K562 (cell line): ENCODE results near the gene F13B. TPM values are rescaled to one million over a fixed set of nuclear protein-coding genes. Genes with fewer than 3 reads are reported as not detected.

ENCODE experiments used
- ATAC-seq: fragments of 200-7000 bp; cut with Tn5 transposase; 3 replicates; pipeline ENCODE4 v1.9.1; 2020; ENCODE audit warnings: moderate library complexity
- BruUV-seq: library from RNA; stranded (reverse); fragments of 400-500 nt; replicated peaks from 2 replicates; lab custom pipeline; 2021; lab: Mats Ljungman, UMichigan
- CTCF ChIA-PET: fragments of 300-600 bp; formaldehyde crosslinking; extraction: SDS; loops from one replicate; lab custom pipeline; 2021; ENCODE audit warnings: low intra/inter-chr PET ratio; lab: Yijun Ruan, JAX
- POLR2A ChIA-PET: fragments of 300-600, 350-650 bp; sonication (Branson Sonifier 250); formaldehyde crosslinking; extraction: SDS; loops from one replicate; lab custom pipeline; 2021; ENCODE audit warnings: antibody characterized with exemption, inconsistent platforms; lab: Yijun Ruan, JAX
- DNase-seq, 4 experiments: peaks; one replicate each; pipeline versions ENCODE4 v3.0.0 to v3.0.0-alpha.2; 2011 to 2018; ENCODE audit warnings: low spot score in 3 of 4, mixed read lengths in 3 of 4; ENCODE audit errors: extremely low read depth in 1 of 4
- FAIRE-seq: peaks from 2 replicates; lab custom pipeline; 2011; peaks lifted over from hg19 to GRCh38; lab: Jason Lieb, UNC
- H2AFZ ChIP-seq: 2 replicates; pipeline ENCODE4 v1.6.0; 2011; ENCODE audit warnings: low read depth, low read length, control low read depth, inconsistent platforms
- H3K27ac ChIP-seq: fragments of 200-600 bp; 3 replicates; pipeline ENCODE4 v1.8.0; 2011; ENCODE audit warnings: low read depth, mild to moderate bottlenecking, control low read depth, inconsistent platforms, low read length, moderate library complexity, mixed read lengths; ENCODE audit errors: extremely low read depth
- H3K27me3 ChIP-seq, 2 experiments: fragments of 300-600 bp in 1 of 2; 2 replicates in 1 of 2; 3 replicates in 1 of 2; pipeline versions ENCODE4 v1.6.0 to v1.8.0; 2011; ENCODE audit warnings: inconsistent platforms in 2 of 2, low read length in 2 of 2, mild to moderate bottlenecking in 1 of 2, mixed read lengths in 1 of 2, moderate library complexity in 1 of 2; ENCODE audit not compliant: control insufficient read depth in 2 of 2, insufficient read depth in 2 of 2
- H3K36me3 ChIP-seq: fragments of 300-600 bp; 3 replicates; pipeline ENCODE4 v1.8.0; 2011; ENCODE audit warnings: mild to moderate bottlenecking, low read length, inconsistent platforms; ENCODE audit not compliant: control insufficient read depth, insufficient read depth
- H3K4me1 ChIP-seq, 2 experiments: fragments of 200-600 bp in 1 of 2; replicated peaks in 1 of 2; 2 replicates in 1 of 2; 3 replicates in 1 of 2; pipeline versions ENCODE4 v1.5.1 to v1.8.0; 2011; ENCODE audit warnings: inconsistent platforms in 2 of 2, low read length in 2 of 2, mild to moderate bottlenecking in 1 of 2, mixed read lengths in 1 of 2, moderate library complexity in 1 of 2; ENCODE audit not compliant: control insufficient read depth in 2 of 2, insufficient read depth in 2 of 2
- H3K4me2 ChIP-seq: 2 replicates; pipeline ENCODE4 v1.6.1; 2011; ENCODE audit warnings: low read length, control low read depth, inconsistent platforms, mixed read lengths; ENCODE audit not compliant: insufficient read depth
- H3K4me3 ChIP-seq: fragments of 200-600 bp; sonication (generic), shearing (Covaris generic); 2 replicates; pipeline ENCODE4 v1.5.1; 2016; ENCODE audit warnings: control low read depth, inconsistent platforms
- H3K79me2 ChIP-seq: fragments of 200-600 bp; 3 replicates; pipeline ENCODE4 v1.8.0; 2011; ENCODE audit warnings: low read length, inconsistent platforms; ENCODE audit not compliant: control insufficient read depth, insufficient read depth
- H3K9ac ChIP-seq, 2 experiments: 2 replicates each; pipeline versions ENCODE4 v1.6.0 to v1.6.1; 2011; ENCODE audit warnings: low read depth in 2 of 2, low read length in 2 of 2, control low read depth in 1 of 2, inconsistent platforms in 1 of 2, mild to moderate bottlenecking in 1 of 2, mixed read lengths in 1 of 2; ENCODE audit not compliant: insufficient read depth in 1 of 2
- H3K9me1 ChIP-seq: one replicate; pipeline ENCODE4 v1.6.0; 2011; ENCODE audit warnings: inconsistent platforms, mild to moderate bottlenecking, low read length, moderate library complexity; ENCODE audit not compliant: control insufficient read depth, insufficient read depth
- H3K9me3 ChIP-seq: replicated peaks from 2 replicates; pipeline ENCODE4 v1.5.1; 2011; ENCODE audit warnings: low read depth, low read length, inconsistent platforms; ENCODE audit not compliant: control insufficient read depth, insufficient read depth
- H4K20me1 ChIP-seq: replicated peaks from 2 replicates; pipeline ENCODE4 v1.6.1; 2011; ENCODE audit warnings: low read length, inconsistent platforms, mixed read lengths; ENCODE audit not compliant: control insufficient read depth, insufficient read depth
- CBFB ChIP-seq: sonication (generic); formaldehyde crosslinking; IDR thresholded peaks from 2 replicates; pipeline ENCODE4 v1.4.0; 2020; ENCODE audit warnings: mild to moderate bottlenecking, missing genetic modification reagents
- CEBPB ChIP-seq: fragments of 450-650 bp; IDR thresholded peaks from 2 replicates; pipeline ENCODE4 v1.6.1; 2016; ENCODE audit warnings: missing genetic modification characterization, missing compliant biosample characterization
- DIDO1 ChIP-seq: fragments of 450-650 bp; IDR thresholded peaks from 2 replicates; pipeline ENCODE4 v1.6.1; 2016; ENCODE audit warnings: low read depth, missing biosample characterization, missing genetic modification characterization
- E2F3 ChIP-seq: fragments of 250-450 bp; sonication (Bioruptor Pico); IDR thresholded peaks from 2 replicates; pipeline ENCODE4 v1.4.0; 2020; ENCODE audit warnings: mild to moderate bottlenecking
- EP300 ChIP-seq: IDR thresholded peaks from 2 replicates; pipeline ENCODE4 v1.6.1; 2012; ENCODE audit warnings: low read length, improper control_type of control experiment
- FUS ChIP-seq: fragments of 200-400 bp; formaldehyde crosslinking; optimal IDR thresholded peaks from 2 replicates; pipeline ENCODE3; 2017; ENCODE audit warnings: low read depth, low read length
- HEY1 ChIP-seq: fragments of 250-450 bp; sonication (Bioruptor Pico); IDR thresholded peaks from 2 replicates; pipeline ENCODE4 v1.5.0; 2020; ENCODE audit warnings: mild to moderate bottlenecking, moderate library complexity, borderline replicate concordance
- ILF3 ChIP-seq: fragments of 450-650 bp; IDR thresholded peaks from 2 replicates; pipeline ENCODE4 v1.6.1; 2018; ENCODE audit warnings: antibody characterized with exemption, mild to moderate bottlenecking, moderate library complexity, borderline replicate concordance
- MCM2 ChIP-seq: fragments of 450-650 bp; IDR thresholded peaks from 2 replicates; pipeline ENCODE4 v1.6.1; 2017; ENCODE audit warnings: low read depth, mild to moderate bottlenecking
- PATZ1 ChIP-seq: fragments of 250-450 bp; sonication (Bioruptor Pico); IDR thresholded peaks from 2 replicates; pipeline ENCODE4 v1.5.0; 2020; ENCODE audit warnings: mild to moderate bottlenecking, borderline replicate concordance
- PCBP1 ChIP-seq: fragments of 200-400 bp; formaldehyde crosslinking; IDR thresholded peaks from 2 replicates; pipeline ENCODE4 v1.6.1; 2018; ENCODE audit warnings: mild to moderate bottlenecking, low read depth, low read length; ENCODE audit not compliant: poor library complexity, severe bottlenecking
- PHB ChIP-seq: fragments of 250-450 bp; sonication (Bioruptor Pico); IDR thresholded peaks from 2 replicates; pipeline ENCODE4 v1.5.0; 2021
- SIRT6 ChIP-seq: IDR thresholded peaks from one replicate; pipeline ENCODE4 v1.6.1; 2012; ENCODE audit warnings: low read depth, mild to moderate bottlenecking, control low read depth, inconsistent platforms, low read length, moderate library complexity
- SMARCC2 ChIP-seq: fragments of 450-650 bp; IDR thresholded peaks from 2 replicates; pipeline ENCODE4 v1.6.1; 2017; ENCODE audit warnings: antibody characterized with exemption, moderate library complexity, mild to moderate bottlenecking, low read depth
- STAT5B ChIP-seq: fragments of 250-450 bp; sonication (Bioruptor Pico); IDR thresholded peaks from 2 replicates; pipeline ENCODE4 v1.8.0; 2021; ENCODE audit warnings: mild to moderate bottlenecking, inconsistent platforms
- TEAD1 ChIP-seq, 2 experiments: fragments of 450-650 bp in 1 of 2; sonication (generic) in 1 of 2; formaldehyde crosslinking; IDR thresholded peaks; 2 replicates each; pipeline versions ENCODE4 v1.4.0 to v1.8.0; 2020 to 2022; ENCODE audit warnings: mild to moderate bottlenecking in 2 of 2, missing genetic modification reagents in 1 of 2
- ZNF175 ChIP-seq: fragments of 200-800 bp; sonication (Bioruptor generic); IDR thresholded peaks from 2 replicates; pipeline ENCODE4 v1.6.1; 2016; ENCODE audit warnings: low read depth, mild to moderate bottlenecking, missing genetic modification characterization, missing compliant biosample characterization
- ZNF436 ChIP-seq: fragments of 250-450, 450-650 bp; sonication (Bioruptor Pico); formaldehyde crosslinking; IDR thresholded peaks from 2 replicates; pipeline ENCODE4 v1.7.0; 2020; ENCODE audit warnings: mild to moderate bottlenecking
- ZNF830 ChIP-seq: fragments of 250-450 bp; sonication (Bioruptor Pico); IDR thresholded peaks from 2 replicates; pipeline ENCODE4 v1.5.0; 2021; ENCODE audit warnings: mild to moderate bottlenecking
- WGBS: fragments of 100-300 bp; shearing (Covaris generic); methylation state at CpG from one replicate; pipeline ENCODE4 v1.1.6; 2016; ENCODE audit warnings: low coverage, mixed read lengths; ENCODE audit not compliant: insufficient coverage; ENCODE audit errors: missing lambda C conversion rate; 5-methylcytosine and 5-hydroxymethylcytosine counted together
- in situ Hi-C: fragments of 300-500 bp; cut with MboI; formaldehyde crosslinking; loops from 4 replicates; pipeline ENCODE4 v1.15.0; 2018; ENCODE audit warnings: inconsistent platforms, mixed read lengths
- intact Hi-C: fragments of 100-400 bp; cut with micrococcal nuclease; formaldehyde crosslinking; loops from 2 replicates; pipeline ENCODE4 v1.14.2; 2022
- polyA plus RNA-seq, 8 experiments: library from polyadenylated mRNA; depleted of rRNA in 4 of 8; stranded (reverse) in 5 of 8; unstranded in 3 of 8; fragments of >200 nt; fragmentation: Nextera tagmentation in 2 of 8; fragmentation: Illumina TruSeq in 1 of 8; extraction: Ambion mirVana in 2 of 8; extraction: Trizol in 1 of 8; gene quantifications; 2 replicates each; pipeline versions ENCODE4 v1.2.1 to v1.2.3, GENCODE V29; 2011 to 2014; ENCODE audit warnings: inconsistent platforms in 1 of 8, missing spikeins in 1 of 8
- total RNA-seq, 7 experiments: library from RNA; depleted of rRNA in 6 of 7; stranded (reverse); fragments of >200 nt in 6 of 7; fragmentation: Illumina TruSeq in 2 of 7; extraction: Trizol in 2 of 7; gene quantifications; 2 replicates each; pipeline versions ENCODE4 v1.2.1 to v1.2.3, GENCODE V29; 2011 to 2021; ENCODE audit warnings: low replicate concordance in 1 of 7

Gene F13B
- total and polyA plus RNA-seq, 9 of the 15 experiments (the other 6 are each of a cell fraction or from before 2014, with no cell fraction given), result not detected

DNA sequence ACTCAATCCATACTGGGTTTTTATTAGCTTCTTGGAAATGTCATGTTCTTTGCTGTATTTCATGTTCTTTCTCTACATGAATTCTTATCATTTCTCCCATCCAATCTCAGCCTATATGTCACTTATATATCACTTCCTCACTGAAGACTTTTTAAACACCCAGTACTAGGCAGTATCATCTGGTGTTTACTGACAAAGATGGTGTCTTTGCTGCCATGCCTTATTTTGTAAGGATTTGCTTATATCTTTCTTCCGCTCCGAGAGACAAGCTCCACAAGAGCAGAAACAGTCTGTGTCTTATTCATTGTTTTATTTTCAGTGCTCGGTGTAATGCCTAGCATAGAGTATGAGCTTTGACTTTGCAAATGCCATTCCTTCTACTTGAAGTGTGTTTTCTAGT is 30.2 kb downstream of the F13B start:
- no peaks in the 10 kb centered on the region for H3K27me3 ChIP-seq
- no peaks in the 10 kb centered on the region for H3K9me1 ChIP-seq
- intact Hi-C loops (no loop called here), in situ Hi-C loops (no loop called here)
- H3K4me1 ChIP-seq, result no peaks in the 10 kb centered on the region
- no peak for FAIRE-seq
- H4K20me1 ChIP-seq, result no peaks in the 10 kb centered on the region
- ChIA-PET CTCF (no interaction called here), POLR2A (no interaction called here)
- no peak for DNase-seq
- H3K27ac ChIP-seq, result no peak overlapping the region
- H3K79me2 ChIP-seq, result no peaks in the 10 kb centered on the region
- H3K9me3 ChIP-seq, result no peaks in the 10 kb centered on the region; the same call in 1 of the 2 replicates
- H3K4me2 ChIP-seq, result no peak overlapping the region
- H2AFZ ChIP-seq, result no peak overlapping the region
- no peaks in the 10 kb centered on the region for H3K36me3 ChIP-seq
- no peak overlapping the region for H3K9ac ChIP-seq
- no TSS peak for BruUV-seq
- no peak for ATAC-seq
- WGBS, result 8% methylated on average over 3 of the region's 3 CpGs
- H3K4me3 ChIP-seq, result no peak overlapping the region
- TF ChIP-seq CBFB (CRISPR knock-in tag) (no peak), ZNF830 (CRISPR knock-in tag) (no peak), PCBP1 (no peak), HEY1 (CRISPR knock-in tag) (no peak), CEBPB (tag) (no peak), DIDO1 (no peak), PATZ1 (no peak), SMARCC2 (no peak), E2F3 (no peak), PHB (no peak), ILF3 (no peak), TEAD1 (CRISPR knock-in tag; IDR thresholded peaks at IDR 0.05) (no peak), SIRT6 (no peak), ZNF436 (CRISPR knock-in tag) (no peak), STAT5B (no peak), MCM2 (no peak), EP300 (no peak), ZNF175 (no peak), FUS (no peak)
